ENCODE data around the gene DDRGK1. TPM values are rescaled to one million over a fixed set of nuclear protein-coding genes. Genes with fewer than 3 reads are reported as not detected.

The DDRGK1 gene
- polyA plus RNA-seq, 1 donor from 2014 or later = 67.6 TPM

- no peaks in the 10 kb centered on the region for H4K20me1 ChIP-seq (ENCODE audit: insufficient read depth)
- TF ChIP-seq, protein P1, sequence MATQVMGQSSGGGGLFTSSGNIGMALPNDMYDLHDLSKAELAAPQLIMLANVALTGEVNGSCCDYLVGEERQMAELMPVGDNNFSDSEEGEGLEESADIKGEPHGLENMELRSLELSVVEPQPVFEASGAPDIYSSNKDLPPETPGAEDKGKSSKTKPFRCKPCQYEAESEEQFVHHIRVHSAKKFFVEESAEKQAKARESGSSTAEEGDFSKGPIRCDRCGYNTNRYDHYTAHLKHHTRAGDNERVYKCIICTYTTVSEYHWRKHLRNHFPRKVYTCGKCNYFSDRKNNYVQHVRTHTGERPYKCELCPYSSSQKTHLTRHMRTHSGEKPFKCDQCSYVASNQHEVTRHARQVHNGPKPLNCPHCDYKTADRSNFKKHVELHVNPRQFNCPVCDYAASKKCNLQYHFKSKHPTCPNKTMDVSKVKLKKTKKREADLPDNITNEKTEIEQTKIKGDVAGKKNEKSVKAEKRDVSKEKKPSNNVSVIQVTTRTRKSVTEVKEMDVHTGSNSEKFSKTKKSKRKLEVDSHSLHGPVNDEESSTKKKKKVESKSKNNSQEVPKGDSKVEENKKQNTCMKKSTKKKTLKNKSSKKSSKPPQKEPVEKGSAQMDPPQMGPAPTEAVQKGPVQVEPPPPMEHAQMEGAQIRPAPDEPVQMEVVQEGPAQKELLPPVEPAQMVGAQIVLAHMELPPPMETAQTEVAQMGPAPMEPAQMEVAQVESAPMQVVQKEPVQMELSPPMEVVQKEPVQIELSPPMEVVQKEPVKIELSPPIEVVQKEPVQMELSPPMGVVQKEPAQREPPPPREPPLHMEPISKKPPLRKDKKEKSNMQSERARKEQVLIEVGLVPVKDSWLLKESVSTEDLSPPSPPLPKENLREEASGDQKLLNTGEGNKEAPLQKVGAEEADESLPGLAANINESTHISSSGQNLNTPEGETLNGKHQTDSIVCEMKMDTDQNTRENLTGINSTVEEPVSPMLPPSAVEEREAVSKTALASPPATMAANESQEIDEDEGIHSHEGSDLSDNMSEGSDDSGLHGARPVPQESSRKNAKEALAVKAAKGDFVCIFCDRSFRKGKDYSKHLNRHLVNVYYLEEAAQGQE (IDR thresholded peaks at IDR 0.05; ENCODE audit: borderline replicate concordance) = no peak
- TF ChIP-seq EP300 (conservative IDR thresholded peaks at IDR 0.05; ENCODE audit: poor library complexity, severe bottlenecking) (no peak), MXI1 (conservative IDR thresholded peaks at IDR 0.05; ENCODE audit: poor library complexity, severe bottlenecking) (no peak), SMC3 (conservative IDR thresholded peaks at IDR 0.05; ENCODE audit: poor library complexity) (no peak), POLR2AphosphoS5 (IDR thresholded peaks at IDR 0.05) (no peak)
- H3K79me2 ChIP-seq (replicated peaks; ENCODE audit: insufficient read depth, low read length) = no peaks in the 10 kb centered on the region
- no peak overlapping the region for H3K27ac ChIP-seq (ENCODE audit: low read length)
- H3K4me3 ChIP-seq (ENCODE audit: low read length) = no peak overlapping the region
- H3K36me3 ChIP-seq (ENCODE audit: insufficient read depth, low read length) = no peaks in the 10 kb centered on the region
- no peaks in the 10 kb centered on the region for H3F3A ChIP-seq (ENCODE audit: insufficient read depth, low read length, poor library complexity, severe bottlenecking)
- H3K4me2 ChIP-seq (ENCODE audit: low read length) = no peak overlapping the region
- peaks cover 6% of the 10 kb centered on the region for H3K27me3 ChIP-seq (ENCODE audit: insufficient read depth, low read depth, low read length)
- H3K9ac ChIP-seq (ENCODE audit: low read length) = no peak overlapping the region
- no peak overlapping the region for H2AFZ ChIP-seq (ENCODE audit: low read depth, low read length)
- H3K9me3 ChIP-seq (ENCODE audit: low read length) = no peaks in the 10 kb centered on the region
- no peaks in the 10 kb centered on the region for H3K9me2 ChIP-seq (ENCODE audit: insufficient read depth, low read length)
Observed at GRCh38 chr20:3231116-3231515, 26.6 kb upstream of the DDRGK1 start.

- H3K4me2 ChIP-seq (ENCODE audit: low read length) = no peak overlapping the region
- H3K4me3 ChIP-seq (ENCODE audit: low read length) = no peak overlapping the region
- H3K9me2 ChIP-seq (ENCODE audit: insufficient read depth, low read length) = no peaks in the 10 kb centered on the region
Observed at GRCh38 chr20:3229798-3230197, 25.3 kb upstream of the DDRGK1 start.

More at GRCh38 chr20:3229798-3230197, 25.3 kb upstream of the DDRGK1 start:
- Histone ChIP-seq H3F3A (ENCODE audit: insufficient read depth, low read length, poor library complexity, severe bottlenecking) (no peaks in the 10 kb centered on the region), H3K9me3 (ENCODE audit: low read length) (no peaks in the 10 kb centered on the region), H3K27me3 (ENCODE audit: insufficient read depth, low read depth, low read length) (no peaks in the 10 kb centered on the region), H2AFZ (ENCODE audit: low read depth, low read length) (no peak overlapping the region), H3K36me3 (ENCODE audit: insufficient read depth, low read length) (no peaks in the 10 kb centered on the region), H3K79me2 (replicated peaks; ENCODE audit: insufficient read depth, low read length) (no peaks in the 10 kb centered on the region), H4K20me1 (ENCODE audit: insufficient read depth) (no peaks in the 10 kb centered on the region), H3K27ac (ENCODE audit: low read length) (no peak overlapping the region), H3K9ac (ENCODE audit: low read length) (no peak overlapping the region)
- no peak for TF ChIP-seq CTCF (IDR thresholded peaks at IDR 0.05; ENCODE audit: poor library complexity, severe bottlenecking)
- no peak for TF ChIP-seq POLR2AphosphoS5 (IDR thresholded peaks at IDR 0.05)
- no peak for TF ChIP-seq SMC3 (conservative IDR thresholded peaks at IDR 0.05; ENCODE audit: poor library complexity)
- no peak for TF ChIP-seq MXI1 (conservative IDR thresholded peaks at IDR 0.05; ENCODE audit: poor library complexity, severe bottlenecking)
- TF ChIP-seq EZH2 (IDR thresholded peaks at IDR 0.05; ENCODE audit: borderline replicate concordance, insufficient read depth, low read length, poor library complexity, severe bottlenecking) = no peak
- TF ChIP-seq TAF1 (IDR thresholded peaks at IDR 0.05; ENCODE audit: low read depth) = no peak
- TF ChIP-seq, protein P1 (IDR thresholded peaks at IDR 0.05; ENCODE audit: borderline replicate concordance) = no peak
- no peak for TF ChIP-seq RAD21 (conservative IDR thresholded peaks at IDR 0.05)
- TF ChIP-seq EP300 (conservative IDR thresholded peaks at IDR 0.05; ENCODE audit: poor library complexity, severe bottlenecking) = no peak
